Measurements from ENCODE around the gene EME1.

GRCh38 chr17:50424996-50425681, 52.1 kb downstream of the EME1 start:
- TF ChIP-seq, protein P1, sequence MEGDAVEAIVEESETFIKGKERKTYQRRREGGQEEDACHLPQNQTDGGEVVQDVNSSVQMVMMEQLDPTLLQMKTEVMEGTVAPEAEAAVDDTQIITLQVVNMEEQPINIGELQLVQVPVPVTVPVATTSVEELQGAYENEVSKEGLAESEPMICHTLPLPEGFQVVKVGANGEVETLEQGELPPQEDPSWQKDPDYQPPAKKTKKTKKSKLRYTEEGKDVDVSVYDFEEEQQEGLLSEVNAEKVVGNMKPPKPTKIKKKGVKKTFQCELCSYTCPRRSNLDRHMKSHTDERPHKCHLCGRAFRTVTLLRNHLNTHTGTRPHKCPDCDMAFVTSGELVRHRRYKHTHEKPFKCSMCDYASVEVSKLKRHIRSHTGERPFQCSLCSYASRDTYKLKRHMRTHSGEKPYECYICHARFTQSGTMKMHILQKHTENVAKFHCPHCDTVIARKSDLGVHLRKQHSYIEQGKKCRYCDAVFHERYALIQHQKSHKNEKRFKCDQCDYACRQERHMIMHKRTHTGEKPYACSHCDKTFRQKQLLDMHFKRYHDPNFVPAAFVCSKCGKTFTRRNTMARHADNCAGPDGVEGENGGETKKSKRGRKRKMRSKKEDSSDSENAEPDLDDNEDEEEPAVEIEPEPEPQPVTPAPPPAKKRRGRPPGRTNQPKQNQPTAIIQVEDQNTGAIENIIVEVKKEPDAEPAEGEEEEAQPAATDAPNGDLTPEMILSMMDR (CRISPR knock-in tag; IDR thresholded peaks at IDR 0.05), result no peak
- no peak for TF ChIP-seq RAD21 (CRISPR knock-in tag; IDR thresholded peaks at IDR 0.05)
- no peak for TF ChIP-seq GABPA (IDR thresholded peaks at IDR 0.05; ENCODE audit: low read depth, low read length)
- no peak for TF ChIP-seq GABPA (CRISPR knock-in tag; IDR thresholded peaks at IDR 0.05; ENCODE audit: low read depth)
